ENCODE data around the gene PRAMEF2. TPM values are rescaled to one million over a fixed set of nuclear protein-coding genes. Genes with fewer than 3 reads are reported as not detected.

PRAMEF2 gene
- total and polyA plus RNA-seq, 2 of the 8 experiments (the other 6 are each of a cell fraction or from before 2014, with no cell fraction given) = not detected

DNA sequence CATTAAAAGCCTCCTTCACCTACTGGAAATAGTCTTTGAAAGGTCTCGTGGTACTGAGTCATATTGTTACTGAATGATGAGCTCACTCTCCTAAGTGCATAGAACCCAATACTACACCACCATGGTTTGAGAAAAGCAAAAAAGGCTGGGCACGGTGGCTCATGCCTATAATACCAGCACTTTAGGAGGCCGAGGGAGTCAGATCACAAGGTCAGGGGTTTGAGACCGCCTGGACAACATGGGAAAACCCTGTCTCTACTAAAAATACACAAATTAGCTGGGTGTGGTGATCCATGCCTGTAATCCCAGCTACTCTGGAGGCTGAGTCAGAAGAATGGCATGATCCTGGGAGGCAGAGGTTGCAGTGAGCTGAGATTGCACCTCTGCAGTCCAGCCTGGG, 5.1 kb upstream of the PRAMEF2 start:
- ChIA-PET CTCF (ENCODE audit: partially characterized antibody) (interaction anchor here (0.8 kb wide), 1 partner anchor 623 kb away, joined by 3 read pairs; no protein-coding TSS in a partner anchor), POLR2A (ENCODE audit: partially characterized antibody) (no interaction called here)
- no peak overlapping the region for H4K8ac ChIP-seq (ENCODE audit: extremely low read depth, insufficient read depth, low read length)

More for the DNA sequence above, 5.1 kb upstream of the PRAMEF2 start:
- Histone ChIP-seq H2BK12ac (ENCODE audit: low read depth, low read length) (no peak overlapping the region), H3K23ac (ENCODE audit: insufficient read length) (no peak overlapping the region), H4K91ac (replicated peaks; ENCODE audit: insufficient read length, low read length) (no peak overlapping the region), H3K4me2 (ENCODE audit: insufficient read depth in 1 of 2, low read depth in 2 of 2, low read length in 2 of 2) (no peak overlapping the region), H3K23me2 (ENCODE audit: low read depth, low read length) (no peaks in the 10 kb centered on the region), H3K9ac (replicated peaks in 1 of 4; ENCODE audit: extremely low read depth in 1 of 4, low read depth in 3 of 4, low read length in 3 of 4) (no peak overlapping the region), H3K4me1 (replicated peaks in 1 of 4; ENCODE audit: control insufficient read depth in 3 of 4, insufficient read depth in 4 of 4, low read length in 3 of 4) (no peaks in the 10 kb centered on the region), H4K5ac (ENCODE audit: insufficient read length, low read depth, low read length) (no peak overlapping the region), H2BK20ac (ENCODE audit: low read length) (no peak overlapping the region), H2BK5ac (ENCODE audit: low read depth, low read length) (no peak overlapping the region), H2BK120ac (replicated peaks; ENCODE audit: low read depth, low read length) (no peak overlapping the region), H2AFZ (ENCODE audit: low read length) (no peak overlapping the region), H2BK15ac (ENCODE audit: low read length) (no peak overlapping the region), H3K36me3 (ENCODE audit: control insufficient read depth in 2 of 4, insufficient read depth in 4 of 4, low read length in 3 of 4) (no peaks in the 10 kb centered on the region; a peak in 1 of 8 replicates), H3K14ac (ENCODE audit: insufficient read length) (no peak overlapping the region), H3K79me2 (ENCODE audit: control insufficient read depth in 1 of 2, insufficient read depth in 2 of 2, low read length in 2 of 2) (no peaks in the 10 kb centered on the region), H4K20me1 (replicated peaks in 1 of 2; ENCODE audit: control insufficient read depth in 1 of 2, insufficient read depth in 2 of 2, low read length in 2 of 2) (no peaks in the 10 kb centered on the region), H3K18ac (ENCODE audit: extremely low read depth, low read length) (no peak overlapping the region), H3K9me3 (ENCODE audit: insufficient read depth in 2 of 2, low read depth in 1 of 2, low read length in 1 of 2) (peaks cover 16 to 59% of the 10 kb centered on the region in 2 experiments; a peak in 3 of 4 replicates), H3K27me3 (replicated peaks in 1 of 4; ENCODE audit: control insufficient read depth in 3 of 4, extremely low read depth in 1 of 4, insufficient read depth in 3 of 4, low read length in 3 of 4) (no peaks in the 10 kb centered on the region), H3K4me3 (ENCODE audit: extremely low read depth in 1 of 4, insufficient read depth in 2 of 4, low read depth in 3 of 4, low read length in 4 of 4) (no peak overlapping the region), H3K27ac (ENCODE audit: low read depth, low read length) (no peak overlapping the region), H3K4ac (replicated peaks; ENCODE audit: insufficient read length, low read depth, low read length) (no peak overlapping the region), H3K56ac (replicated peaks; ENCODE audit: insufficient read length, low read depth, low read length) (no peak overlapping the region), H2AK5ac (ENCODE audit: low read depth, low read length) (no peak overlapping the region), H3K79me1 (ENCODE audit: low read depth, low read length) (no peaks in the 10 kb centered on the region)
- FAIRE-seq (no peak), DNase-seq (ENCODE audit: low read depth in 1 of 2, low spot score in 2 of 2) (no peak)
- WGBS, 2 experiments (ENCODE audit: extremely low coverage in 1 of 2, insufficient coverage in 1 of 2, insufficient read length in 1 of 2, insufficient replicate concordance in 2 of 2, low coverage in 1 of 2, low lambda C conversion rate in 2 of 2, missing lambda C conversion rate in 1 of 2) = 64% methylated on average over 4 of the region's 4 CpGs; no CpG with 5 or more reads in 1 of the 2 experiments
- TF ChIP-seq MAFK (IDR thresholded peaks at IDR 0.05; ENCODE audit: low read depth, low read length) = no peak
- no peak for TF ChIP-seq JUN (IDR thresholded peaks at IDR 0.05; ENCODE audit: low read depth, low read length)
- TF ChIP-seq RFX5 (IDR thresholded peaks at IDR 0.05; ENCODE audit: borderline replicate concordance, low read depth, low read length) = no peak
- no peak for TF ChIP-seq SRF (IDR thresholded peaks at IDR 0.05; ENCODE audit: low read depth, low read length)
- TF ChIP-seq CTBP2 (IDR thresholded peaks at IDR 0.05; ENCODE audit: borderline replicate concordance, insufficient read depth, insufficient read length, low read length) = no peak
- TF ChIP-seq HDAC6 (IDR thresholded peaks at IDR 0.05; ENCODE audit: low read depth, low read length) = no peak
- TF ChIP-seq PHF8 (conservative IDR thresholded peaks at IDR 0.05; ENCODE audit: low read depth, low read length) = no peak
- no peak for TF ChIP-seq SIRT6 (IDR thresholded peaks at IDR 0.05; ENCODE audit: low read length)
- TF ChIP-seq SIX5 (IDR thresholded peaks at IDR 0.05; ENCODE audit: low read depth, low read length) = no peak
- TF ChIP-seq CHD1 (IDR thresholded peaks at IDR 0.05; ENCODE audit: low read depth, low read length) = no peak
- TF ChIP-seq TAF1 (IDR thresholded peaks at IDR 0.05; ENCODE audit: low read depth, low read length) = no peak

Measured in H1 (cell line).